DMS 273 treated with DMSO at 0.1 percent for 48 hours (cell line): ENCODE data around the gene ZIC5.
A peak's percentile ranks its signal among the peaks of the same experiment; 100 is the strongest.

Experiments used
- DNase-seq: peaks from one replicate; lab custom pipeline; 2025; lab: John Stamatoyannopoulos, UW

The ZIC5 gene

DNA sequence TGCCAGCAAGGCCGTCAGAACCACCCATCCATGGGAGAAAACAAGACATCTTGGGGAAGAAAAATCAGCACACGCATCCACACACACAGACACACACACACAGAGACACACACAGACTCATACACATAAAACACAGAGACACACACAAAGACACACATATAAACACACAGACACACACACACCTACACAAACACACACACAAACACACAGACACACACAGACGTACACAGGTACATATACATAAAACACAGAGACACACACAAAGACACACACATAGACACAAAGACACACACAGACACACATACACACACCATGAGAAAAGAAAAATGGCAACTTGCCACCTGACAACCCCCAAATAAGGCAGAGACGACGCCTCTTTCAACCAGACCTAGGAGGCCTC lies 40.6 kb downstream of the ZIC5 start:
- no peak for DNase-seq

DNA sequence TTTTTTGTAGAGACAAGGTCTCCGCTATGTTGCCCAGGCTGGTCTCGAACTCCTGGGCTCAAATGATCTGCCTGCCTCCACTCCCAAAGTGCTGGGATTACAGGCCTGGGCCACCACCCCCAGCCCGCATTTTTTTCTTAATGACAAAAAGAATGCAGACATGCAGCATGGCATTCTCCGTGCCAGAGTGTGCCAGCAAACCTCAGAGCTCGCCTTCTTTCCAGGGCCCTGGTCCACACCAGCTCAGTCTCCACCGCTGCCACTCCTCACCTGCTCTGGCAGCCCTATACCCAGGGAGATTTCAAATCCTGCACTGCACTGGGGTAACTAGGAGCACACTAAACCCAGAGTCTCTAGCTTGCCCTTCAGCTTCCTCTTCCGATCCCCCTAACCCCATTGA lies 41.7 kb downstream of the ZIC5 start:
- DNase-seq, result no peak

DNA sequence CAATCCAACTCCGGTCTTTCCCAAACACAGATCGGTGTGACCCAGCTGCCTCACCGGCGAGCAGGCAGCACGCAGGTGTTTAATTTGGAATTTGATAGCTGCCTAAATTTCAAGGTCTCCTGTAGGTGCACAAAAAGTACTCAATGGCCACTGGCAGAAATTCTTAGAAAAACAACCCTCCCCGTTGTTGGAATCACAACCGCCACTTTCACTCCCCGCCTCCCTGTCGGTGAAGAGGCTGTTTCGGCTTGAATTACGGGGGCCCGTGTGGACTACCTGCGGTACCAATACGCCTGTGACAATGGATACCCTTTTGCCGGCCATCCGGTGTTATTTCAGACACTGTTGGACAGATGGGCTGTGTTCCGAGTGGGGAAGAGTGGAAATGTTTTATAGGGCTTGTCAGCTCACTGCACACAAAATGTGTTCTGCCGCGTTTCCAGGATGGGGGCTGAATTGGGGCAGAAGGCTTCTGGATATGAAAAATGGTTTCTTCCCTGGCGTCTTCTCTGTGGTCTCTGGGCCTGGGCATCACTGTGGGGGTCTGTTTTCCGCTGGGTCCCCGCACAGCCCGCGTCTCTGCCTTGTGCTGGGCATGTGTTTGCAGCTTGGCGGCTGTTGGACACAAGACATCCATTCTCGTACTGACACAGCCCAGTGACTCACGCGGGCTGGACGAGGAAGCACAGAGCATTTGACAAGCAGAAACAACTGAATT lies 45.4 kb downstream of the ZIC5 start:
- DNase-seq, result no peak

DNA sequence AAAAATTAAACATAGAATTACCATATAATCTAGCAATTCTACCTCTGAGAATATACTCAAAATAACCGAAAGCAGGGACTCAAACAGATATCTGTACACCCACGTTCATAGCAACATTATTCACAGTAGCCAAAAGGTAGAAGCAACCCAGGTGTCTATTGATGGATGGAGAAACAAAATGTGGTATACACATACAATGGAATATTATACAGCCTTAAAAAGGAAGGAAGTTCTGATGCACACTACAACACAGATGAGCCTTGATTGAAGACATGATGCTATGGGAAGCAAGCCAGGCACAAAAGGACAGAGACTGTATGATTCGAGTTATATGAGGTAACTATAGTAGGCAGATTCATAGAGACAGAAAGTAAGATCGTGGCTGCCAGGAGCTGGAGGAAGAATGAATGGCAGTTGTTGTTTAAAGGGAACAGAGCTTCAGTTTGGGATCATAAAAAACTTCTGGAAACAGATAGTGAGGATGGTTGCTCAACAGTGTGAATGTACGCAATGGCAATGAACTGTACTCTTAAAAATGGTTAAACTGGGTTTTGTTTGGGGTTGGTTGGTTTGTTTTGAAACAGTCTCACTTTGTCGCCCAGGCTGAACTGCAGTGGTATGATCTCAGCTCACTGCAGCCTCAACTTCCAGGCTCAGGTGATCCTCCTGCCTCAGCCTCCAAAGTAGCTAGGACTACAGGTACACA lies 47.5 kb downstream of the ZIC5 start:
- DNase-seq, result no peak

DNA sequence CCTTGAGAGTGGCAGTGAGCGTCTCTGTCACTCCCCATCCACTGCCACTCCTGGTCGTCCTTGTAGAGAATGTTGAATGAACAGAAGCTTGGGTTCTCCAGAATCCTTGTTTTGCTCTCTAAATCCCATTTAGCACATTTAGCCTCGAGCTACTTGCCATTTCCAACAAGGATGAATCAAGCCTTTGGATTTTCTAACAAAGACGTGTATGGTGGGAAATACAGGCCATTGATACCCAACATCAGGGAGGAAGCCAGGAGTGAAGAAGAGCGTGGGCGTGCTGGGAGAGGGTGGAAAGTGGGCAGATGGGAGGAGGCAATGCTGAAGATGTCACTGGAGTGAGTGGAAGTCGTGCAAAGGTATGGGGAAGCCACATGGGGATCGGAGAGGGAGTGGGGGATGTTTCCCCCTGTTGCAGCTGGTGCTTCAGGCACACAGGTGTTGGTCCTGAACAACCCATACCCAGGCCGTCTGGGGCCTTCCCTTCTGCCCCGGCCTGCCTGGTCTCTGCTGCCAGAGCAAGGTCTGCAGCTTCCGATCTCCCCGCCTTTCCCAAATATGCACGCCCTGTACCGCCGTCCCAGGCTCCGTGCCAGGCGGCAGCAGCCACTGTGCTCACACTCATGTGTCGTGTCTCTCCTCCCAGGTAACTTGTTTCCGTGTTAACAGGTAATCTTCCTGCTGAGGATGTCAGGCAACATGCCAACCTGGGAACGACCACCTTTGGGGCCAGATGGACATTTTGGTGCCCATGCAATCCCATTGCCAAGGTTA lies 48.7 kb downstream of the ZIC5 start:
- no peak for DNase-seq

DNA sequence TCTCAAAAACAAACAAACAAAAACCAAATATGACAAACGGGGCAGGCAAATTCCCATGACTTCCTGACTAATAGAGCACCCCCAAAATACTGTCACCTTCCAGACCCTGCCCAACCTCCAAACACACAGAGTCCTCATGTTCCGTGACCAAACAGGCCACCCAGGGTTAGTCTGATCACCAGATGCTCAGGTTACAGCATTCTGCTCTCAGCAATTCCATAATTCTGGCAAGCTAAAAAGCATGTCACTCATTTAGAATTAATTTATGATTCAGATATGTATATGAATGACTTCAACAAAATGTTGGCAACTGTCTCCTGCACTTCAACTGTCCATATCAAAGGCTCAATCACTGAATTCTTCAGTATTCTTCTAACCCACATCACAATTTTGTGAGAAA lies 52.4 kb downstream of the ZIC5 start:
- no peak for DNase-seq

DNA sequence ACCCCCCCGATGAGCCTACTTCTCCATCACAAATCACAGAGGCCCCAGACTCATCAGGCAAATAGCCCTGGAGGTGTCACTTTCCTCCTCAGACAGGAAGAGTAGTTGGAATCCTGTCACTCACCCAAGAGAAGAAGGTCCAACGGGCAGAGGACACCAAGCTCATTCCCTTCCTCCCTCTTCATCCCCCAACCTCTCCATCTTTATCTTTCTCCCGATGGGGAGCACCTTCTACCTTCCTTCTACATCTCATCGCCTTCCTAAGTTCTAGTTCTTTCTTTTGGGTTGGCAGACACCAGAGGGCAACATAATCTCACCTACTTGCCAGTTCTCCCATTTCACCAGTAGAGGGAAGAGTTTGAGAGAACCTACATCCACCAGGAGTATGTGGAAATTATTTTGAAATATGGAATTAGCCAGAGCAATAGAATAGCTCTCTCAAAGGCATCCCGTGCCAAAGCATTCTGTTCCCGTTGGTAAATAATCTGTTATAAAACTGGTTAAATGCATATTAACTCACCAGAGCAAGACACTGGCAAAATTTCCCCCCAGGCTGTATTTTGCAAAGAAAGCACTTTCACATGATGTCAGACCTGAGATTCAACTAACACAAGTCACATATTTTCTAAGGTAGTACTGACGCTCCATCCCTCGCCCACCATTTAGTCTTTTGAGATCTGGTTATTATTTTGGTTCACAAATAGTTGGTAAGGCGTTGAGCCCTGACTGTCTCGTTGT lies 55.0 kb downstream of the ZIC5 start:
- peak; percentile 45 for DNase-seq

DNA sequence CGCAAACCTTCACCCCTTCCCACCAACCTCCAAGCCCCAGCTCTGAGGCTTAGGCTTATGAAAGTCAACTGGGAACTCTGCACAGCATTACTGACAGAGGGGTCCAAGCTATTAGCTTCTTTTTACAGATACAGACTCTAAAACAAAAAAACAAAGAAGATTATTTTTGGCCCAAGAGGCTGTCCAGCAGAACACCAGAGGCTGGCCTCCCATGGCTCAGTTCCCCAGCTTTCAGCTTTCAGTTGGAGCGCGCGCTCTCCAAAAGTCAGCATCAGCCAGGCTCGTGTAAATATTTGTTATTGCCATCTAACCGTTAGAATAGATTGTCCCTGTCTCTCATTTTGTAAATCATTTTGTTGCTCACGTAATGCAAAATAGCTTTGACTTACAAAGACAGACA lies 58.4 kb downstream of the ZIC5 start:
- no peak for DNase-seq
